ENCODE measurements around the gene BFAR. TPM values are rescaled to one million over a fixed set of nuclear protein-coding genes. Genes with fewer than 3 reads are reported as not detected.

BFAR gene
- total and polyA plus RNA-seq, 2 of the 8 experiments (the other 6 are each of a cell fraction or from before 2014, with no cell fraction given), result 56.9 to 78.2 TPM

GRCh38 chr16:14629919-14630619 is 2.7 kb upstream of the BFAR start, which contains the start of gene PARN:
Gene PARN (minus strand): TSS chr16:14630260. CDS start chr16:14630125, 135 bp downstream.
- H3K56ac ChIP-seq (replicated peaks; ENCODE audit: insufficient read length, low read depth, low read length), result peak within 1 kb of the TSS; percentile 44
- H3K27ac ChIP-seq (ENCODE audit: low read depth, low read length), result peak within 1 kb of the TSS; percentile 96
- ChIA-PET POLR2A (ENCODE audit: partially characterized antibody) (interaction anchor here (0.6 to 2.4 kb wide), 14 partner anchors 8 to 708 kb away, joined by 3 to 19 read pairs (median 4); no protein-coding TSS in a partner anchor), CTCF (ENCODE audit: partially characterized antibody) (interaction anchor here (1.0 kb wide), 1 partner anchor 12 kb away, joined by 3 read pairs; no protein-coding TSS in a partner anchor)
- peak within 1 kb of the TSS; percentile 95 for H3K18ac ChIP-seq (ENCODE audit: extremely low read depth, low read length)
- peaks cover 10 to 14% (median 13%) of the 10 kb centered on the region in 4 experiments for H3K4me1 ChIP-seq (replicated peaks in 1 of 4; ENCODE audit: control insufficient read depth in 3 of 4, insufficient read depth in 4 of 4, low read length in 3 of 4)
- peak within 1 kb of the TSS; percentile 86 to 88 for H3K4me2 ChIP-seq (ENCODE audit: insufficient read depth in 1 of 2, low read depth in 2 of 2, low read length in 2 of 2)
- H2BK120ac ChIP-seq (replicated peaks; ENCODE audit: low read depth, low read length), result peak within 1 kb of the TSS; percentile 68
- no peak within 1 kb of the TSS for H2AFZ ChIP-seq (ENCODE audit: low read length)
- peaks cover 8% of the 10 kb centered on the region for H3K23me2 ChIP-seq (ENCODE audit: low read depth, low read length)
- no peak within 1 kb of the TSS for H2BK20ac ChIP-seq (ENCODE audit: low read length)
- H3K36me3 ChIP-seq (ENCODE audit: control insufficient read depth in 2 of 4, insufficient read depth in 4 of 4, low read length in 3 of 4), result peaks cover 0 to 32% (median 14%) of the 10 kb centered on the region in 4 experiments; a peak in 5 of 8 replicates
- no peaks in the 10 kb centered on the region for H3K79me1 ChIP-seq (ENCODE audit: low read depth, low read length)
- peak within 1 kb of the TSS; percentile 98 for H4K8ac ChIP-seq (ENCODE audit: extremely low read depth, insufficient read depth, low read length)
- peak within 1 kb of the TSS; percentile 68 to 92 (median 88) for H3K9ac ChIP-seq (replicated peaks in 1 of 4; ENCODE audit: extremely low read depth in 1 of 4, low read depth in 3 of 4, low read length in 3 of 4)
- no peak for FAIRE-seq
- no peaks in the 10 kb centered on the region for H3K27me3 ChIP-seq (replicated peaks in 1 of 4; ENCODE audit: control insufficient read depth in 3 of 4, extremely low read depth in 1 of 4, insufficient read depth in 3 of 4, low read length in 3 of 4)
- DNase-seq (ENCODE audit: low read depth in 1 of 2, low spot score in 2 of 2), result peak; percentile 87 to 99
- H2BK12ac ChIP-seq (ENCODE audit: low read depth, low read length), result peak within 1 kb of the TSS; percentile 92; the same call in 1 of the 2 replicates
- no peak within 1 kb of the TSS for H3K23ac ChIP-seq (ENCODE audit: insufficient read length)
- H2AK5ac ChIP-seq (ENCODE audit: low read depth, low read length), result peak within 1 kb of the TSS; percentile 87; the same call in 1 of the 2 replicates
- peak within 1 kb of the TSS; percentile 79 for H3K4ac ChIP-seq (replicated peaks; ENCODE audit: insufficient read length, low read depth, low read length)
- H3K79me2 ChIP-seq (ENCODE audit: control insufficient read depth in 1 of 2, insufficient read depth in 2 of 2, low read length in 2 of 2), result peaks cover 6 to 36% of the 10 kb centered on the region in 2 experiments; a peak in 3 of 4 replicates
- peak within 1 kb of the TSS; percentile 96 for H2BK5ac ChIP-seq (ENCODE audit: low read depth, low read length)
- peak within 1 kb of the TSS; percentile 97 for H4K5ac ChIP-seq (ENCODE audit: insufficient read length, low read depth, low read length)
- WGBS, 2 experiments (ENCODE audit: extremely low coverage in 1 of 2, insufficient coverage in 1 of 2, insufficient read length in 1 of 2, insufficient replicate concordance in 2 of 2, low coverage in 1 of 2, low lambda C conversion rate in 2 of 2, missing lambda C conversion rate in 1 of 2), result 4% methylated on average over 28 of the region's 51 CpGs; no CpG with 5 or more reads in 1 of the 2 experiments
- peak within 1 kb of the TSS; percentile 98 for H2BK15ac ChIP-seq (ENCODE audit: low read length)
- peaks cover 0 to 2% of the 10 kb centered on the region in 2 experiments for H4K20me1 ChIP-seq (replicated peaks in 1 of 2; ENCODE audit: control insufficient read depth in 1 of 2, insufficient read depth in 2 of 2, low read length in 2 of 2)
- H3K4me3 ChIP-seq (ENCODE audit: extremely low read depth in 1 of 4, insufficient read depth in 2 of 4, low read depth in 3 of 4, low read length in 4 of 4), result peak within 1 kb of the TSS; percentile 79 to 95 (median 86)
- peak within 1 kb of the TSS; percentile 59 for H4K91ac ChIP-seq (replicated peaks; ENCODE audit: insufficient read length, low read length)
- no peaks in the 10 kb centered on the region for H3K9me3 ChIP-seq (ENCODE audit: insufficient read depth in 2 of 2, low read depth in 1 of 2, low read length in 1 of 2)
- no peak within 1 kb of the TSS for H3K14ac ChIP-seq (ENCODE audit: insufficient read length)
- TF ChIP-seq TAF1 (IDR thresholded peaks at IDR 0.05; ENCODE audit: low read depth, low read length), result peak; percentile 92
- TF ChIP-seq FOSL1 (IDR thresholded peaks at IDR 0.05; ENCODE audit: insufficient read depth, low read depth, low read length), result no peak
- no peak for TF ChIP-seq RFX5 (IDR thresholded peaks at IDR 0.05; ENCODE audit: borderline replicate concordance, low read depth, low read length)
- no peak for TF ChIP-seq KDM5A (IDR thresholded peaks at IDR 0.05; ENCODE audit: low read length)
- TF ChIP-seq JUND (IDR thresholded peaks at IDR 0.05; ENCODE audit: low read length), result peak; percentile 75
- TF ChIP-seq TAF7 (optimal IDR thresholded peaks at IDR 0.05; ENCODE audit: borderline replicate concordance, low read depth, low read length), result peak; percentile 73
- TF ChIP-seq GTF2F1 (IDR thresholded peaks at IDR 0.05; ENCODE audit: borderline replicate concordance, low read depth, low read length), result no peak; the same call in 1 of the 2 replicates
- no peak for TF ChIP-seq EGR1 (IDR thresholded peaks at IDR 0.05; ENCODE audit: borderline replicate concordance, low read depth, low read length)
- no peak for TF ChIP-seq SUZ12 (IDR thresholded peaks at IDR 0.05; ENCODE audit: low read length)
- TF ChIP-seq SRF (IDR thresholded peaks at IDR 0.05; ENCODE audit: low read depth, low read length), result peak; percentile 83
- TF ChIP-seq ZNF274 (IDR thresholded peaks at IDR 0.05; ENCODE audit: borderline replicate concordance, extremely low read depth, low read length), result no peak
- 0 out of 2 replicates have a peak, but pooled peaks have one; percentile 30 for TF ChIP-seq SP1 (IDR thresholded peaks at IDR 0.05; ENCODE audit: low read depth, low read length)
- TF ChIP-seq CBX5 (IDR thresholded peaks at IDR 0.05; ENCODE audit: low read depth, low read length), result no peak
